Measurements from ENCODE around the gene ATP6V0E1.

Gene ATP6V0E1

DNA sequence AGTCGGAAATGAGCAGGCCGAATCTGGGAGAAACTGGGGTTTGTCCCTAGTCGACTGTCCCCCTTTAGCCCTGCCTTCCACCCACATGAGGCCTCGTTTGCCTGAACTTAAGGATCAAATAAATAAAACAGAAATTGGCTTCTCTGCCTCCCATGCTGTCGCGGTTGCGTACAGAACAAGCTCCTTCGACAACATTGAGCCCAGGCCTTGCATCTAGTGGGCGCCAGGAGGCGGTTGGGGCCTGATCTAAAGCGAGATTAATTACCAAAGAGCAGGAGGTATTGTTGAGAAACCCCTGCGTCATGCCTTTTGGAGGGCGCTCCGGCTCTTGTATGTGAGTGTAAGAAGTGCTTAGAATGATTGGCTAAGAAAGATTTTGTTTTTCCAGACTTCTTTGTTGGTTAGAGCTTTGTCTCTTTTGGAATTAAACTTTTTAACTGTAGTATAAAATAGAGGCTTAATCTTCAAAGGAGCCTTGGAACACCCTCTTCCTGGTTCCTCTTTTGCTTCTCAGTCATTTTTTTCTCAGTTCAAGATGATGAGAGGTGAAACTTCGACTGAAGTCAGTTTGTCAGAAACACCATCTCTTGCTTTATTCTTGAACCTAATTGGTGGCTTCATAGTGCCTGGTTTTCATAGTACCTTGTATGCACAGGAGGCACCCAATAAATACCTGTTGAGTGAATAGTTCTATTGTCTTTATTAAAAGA is 828 bp downstream of the ATP6V0E1 start:
- H3K27ac ChIP-seq: peak overlapping the region; percentile 71
- TF ChIP-seq ZFX (IDR thresholded peaks at IDR 0.05; ENCODE audit: borderline replicate concordance) (no peak), CTCF (IDR thresholded peaks at IDR 0.05) (peak; percentile 45)

DNA sequence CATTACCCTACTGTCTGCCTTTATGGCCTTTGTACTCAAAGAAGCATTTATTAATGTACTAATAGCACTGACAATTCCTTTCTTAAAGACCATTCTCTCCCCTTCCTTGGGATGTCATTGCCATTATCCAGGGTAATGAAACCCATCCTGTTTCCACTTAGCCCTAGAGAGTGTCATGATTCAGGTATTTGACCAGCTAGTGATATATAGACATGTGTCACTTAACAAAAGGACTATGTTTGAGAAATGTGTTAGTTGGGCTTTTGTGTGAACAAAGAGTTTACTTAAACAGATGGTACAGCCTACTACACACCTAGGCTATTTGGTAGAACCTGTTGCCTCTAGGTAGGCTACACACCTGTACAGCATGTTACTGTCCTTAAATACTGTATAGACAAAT is 2.0 kb downstream of the ATP6V0E1 start:
- TF ChIP-seq ZFX (IDR thresholded peaks at IDR 0.05; ENCODE audit: borderline replicate concordance) (no peak), CTCF (IDR thresholded peaks at IDR 0.05) (no peak)
- no peak overlapping the region; the same call in 1 of the 2 replicates for H3K27ac ChIP-seq

GRCh38 chr5:172988276-172988675 is 4.7 kb downstream of the ATP6V0E1 start:
- no peak overlapping the region for H3K27ac ChIP-seq
- no peak for TF ChIP-seq CTCF (IDR thresholded peaks at IDR 0.05)
- TF ChIP-seq ZFX (IDR thresholded peaks at IDR 0.05; ENCODE audit: borderline replicate concordance): no peak

GRCh38 chr5:172990776-172991175 is 7.2 kb downstream of the ATP6V0E1 start:
- no peak overlapping the region for H3K27ac ChIP-seq
- TF ChIP-seq CTCF (IDR thresholded peaks at IDR 0.05) (no peak), ZFX (IDR thresholded peaks at IDR 0.05; ENCODE audit: borderline replicate concordance) (no peak)

- H3K27ac ChIP-seq: no peak overlapping the region
- TF ChIP-seq CTCF (IDR thresholded peaks at IDR 0.05) (no peak), ZFX (IDR thresholded peaks at IDR 0.05; ENCODE audit: borderline replicate concordance) (no peak)
These were observed 10.8 kb downstream of the ATP6V0E1 start for GRCh38 chr5:172994405-172994804.

DNA sequence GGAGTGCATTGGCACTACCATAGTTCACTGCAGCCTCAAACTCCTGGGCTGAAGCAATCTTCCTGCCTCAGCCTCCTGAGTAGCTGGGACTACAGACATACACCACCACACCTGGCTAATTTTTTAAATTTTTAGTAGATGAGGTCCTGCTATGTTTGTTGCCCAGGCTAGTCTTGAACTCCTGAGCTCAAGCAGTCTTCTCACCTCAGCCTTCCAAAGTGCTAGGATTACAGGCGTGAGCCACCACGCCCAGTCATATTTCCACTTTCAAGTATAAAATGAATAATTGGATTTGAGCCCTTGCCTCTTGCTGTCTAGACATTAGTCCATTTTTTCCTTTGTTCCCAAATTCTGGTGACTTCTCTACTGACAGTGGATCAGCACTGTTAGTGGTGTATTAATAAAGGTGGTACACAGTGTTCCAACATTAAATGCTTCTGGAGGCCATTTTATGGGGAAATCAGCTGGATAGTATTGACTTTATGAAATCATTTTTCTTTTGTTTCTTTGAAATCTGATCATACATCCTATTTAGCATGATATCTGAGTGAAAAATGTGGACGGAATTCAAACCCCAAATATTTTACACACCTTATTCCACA is 15.9 kb downstream of the ATP6V0E1 start:
- H3K27ac ChIP-seq: peak overlapping the region; percentile 43
- no peak for TF ChIP-seq ZFX (IDR thresholded peaks at IDR 0.05; ENCODE audit: borderline replicate concordance)
- no peak for TF ChIP-seq CTCF (IDR thresholded peaks at IDR 0.05)

GRCh38 chr5:172999974-173000373 is 16.4 kb downstream of the ATP6V0E1 start:
- TF ChIP-seq CTCF (IDR thresholded peaks at IDR 0.05) (no peak), ZFX (IDR thresholded peaks at IDR 0.05; ENCODE audit: borderline replicate concordance) (no peak)
- H3K27ac ChIP-seq: peak overlapping the region; percentile 43
